Measurements from ENCODE around the gene EIF3B.
"Not testable (repeated sequence)": the region's sequence is repeated elsewhere in the genome, so short reads cannot be mapped to it uniquely, and the experiment has no call there.

EIF3B gene

GRCh38 chr7:2379161-2379560 lies 24.5 kb downstream of the EIF3B start:
- DNase-seq, result no peak

- DNase-seq, result no peak
These were observed 25.3 kb downstream of the EIF3B start for GRCh38 chr7:2379821-2380450.

- no peak for DNase-seq
These were observed 25.8 kb downstream of the EIF3B start for GRCh38 chr7:2380461-2380860.

DNA sequence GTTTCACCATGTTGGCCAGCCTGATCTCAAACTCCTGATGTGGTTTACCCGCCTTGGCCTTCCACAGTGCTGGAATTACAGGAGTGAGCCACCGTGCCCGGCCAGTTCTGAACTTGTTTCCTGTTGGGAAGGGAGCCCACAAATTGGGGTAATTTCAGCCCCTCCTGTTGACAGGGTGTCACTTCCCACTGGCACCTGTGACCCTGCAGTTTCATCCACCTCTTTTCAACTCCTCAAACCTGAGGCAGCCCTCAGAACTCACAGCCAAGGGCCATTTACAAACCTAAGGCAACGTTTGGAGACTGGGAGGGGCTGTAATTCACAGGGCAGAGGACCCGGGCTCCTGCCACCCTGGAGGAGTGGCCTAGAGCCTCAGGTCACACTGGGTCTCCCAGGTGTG lies 26.6 kb downstream of the EIF3B start:
- DNase-seq, result no peak

DNA sequence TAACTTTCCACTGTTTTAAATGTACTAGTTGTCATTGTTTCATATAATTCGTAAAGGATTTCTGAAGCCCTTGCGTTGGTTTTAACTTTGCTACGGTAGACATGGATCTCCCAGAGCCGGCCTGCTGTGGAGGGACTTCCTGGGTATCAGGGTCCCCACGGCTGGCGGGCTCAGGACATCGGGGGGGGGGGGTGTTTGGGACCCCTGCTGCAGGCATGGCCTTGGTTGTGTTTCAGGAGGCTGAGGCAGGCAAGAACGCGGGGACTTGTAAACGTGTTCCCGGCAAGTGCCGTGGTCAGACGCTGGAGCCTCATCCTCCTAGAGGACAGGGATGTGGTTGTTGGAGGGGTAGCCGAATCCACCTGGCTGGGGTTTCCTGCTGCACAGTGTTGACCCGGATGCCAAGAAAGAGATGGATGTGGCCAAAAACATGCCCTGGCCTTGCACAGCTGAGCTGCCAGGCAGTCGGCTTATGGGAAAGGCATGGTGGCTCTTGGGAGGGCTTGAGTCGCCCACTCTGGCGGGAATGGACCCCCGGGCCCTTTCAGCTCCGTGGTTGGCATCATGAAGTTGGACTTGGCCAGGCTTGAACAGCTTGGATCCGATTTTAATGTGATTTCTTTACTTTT lies 27.4 kb downstream of the EIF3B start:
- no peak for DNase-seq

DNA sequence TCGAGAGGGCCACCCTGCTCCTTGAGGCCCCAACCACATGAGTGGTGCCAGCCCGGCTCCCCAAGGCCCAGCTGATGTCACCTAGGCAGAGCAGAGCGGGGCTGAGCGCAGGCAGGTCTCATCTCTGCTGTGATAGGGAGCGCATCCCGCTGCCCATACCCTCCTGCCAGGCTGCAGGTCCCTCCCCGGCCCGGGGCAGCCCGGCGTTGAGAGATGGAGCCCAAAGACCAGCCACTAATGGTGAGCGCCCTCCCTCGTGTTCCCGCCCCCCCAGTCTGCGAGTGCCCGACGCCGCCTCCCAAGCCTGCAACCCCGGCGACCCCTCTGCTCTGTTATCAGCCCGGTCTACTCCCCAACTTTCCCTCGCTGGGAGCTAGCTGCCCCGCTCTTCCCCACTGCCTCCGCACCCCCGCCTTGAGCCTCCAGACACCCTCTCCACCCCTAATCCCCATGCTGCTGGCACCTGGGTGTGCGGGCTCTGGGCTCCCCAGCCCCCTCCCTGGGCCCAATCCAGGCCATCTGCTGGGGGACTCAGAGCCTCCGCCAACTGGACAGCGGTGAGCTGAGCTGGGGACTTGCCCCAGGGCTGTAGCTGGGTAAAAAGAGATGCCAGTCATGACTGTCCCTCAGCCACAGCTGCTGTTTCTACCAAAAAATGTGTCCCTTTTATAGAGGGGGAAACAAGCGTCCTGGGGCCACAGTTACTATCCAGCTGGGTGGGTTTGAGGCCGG lies 29.1 kb downstream of the EIF3B start:
- no peak for DNase-seq

- no peak for DNase-seq
These were observed 30.0 kb downstream of the EIF3B start for GRCh38 chr7:2384354-2385243.

- not testable (repeated sequence) for DNase-seq
These were observed 31.5 kb downstream of the EIF3B start for GRCh38 chr7:2386122-2386521.

DNA sequence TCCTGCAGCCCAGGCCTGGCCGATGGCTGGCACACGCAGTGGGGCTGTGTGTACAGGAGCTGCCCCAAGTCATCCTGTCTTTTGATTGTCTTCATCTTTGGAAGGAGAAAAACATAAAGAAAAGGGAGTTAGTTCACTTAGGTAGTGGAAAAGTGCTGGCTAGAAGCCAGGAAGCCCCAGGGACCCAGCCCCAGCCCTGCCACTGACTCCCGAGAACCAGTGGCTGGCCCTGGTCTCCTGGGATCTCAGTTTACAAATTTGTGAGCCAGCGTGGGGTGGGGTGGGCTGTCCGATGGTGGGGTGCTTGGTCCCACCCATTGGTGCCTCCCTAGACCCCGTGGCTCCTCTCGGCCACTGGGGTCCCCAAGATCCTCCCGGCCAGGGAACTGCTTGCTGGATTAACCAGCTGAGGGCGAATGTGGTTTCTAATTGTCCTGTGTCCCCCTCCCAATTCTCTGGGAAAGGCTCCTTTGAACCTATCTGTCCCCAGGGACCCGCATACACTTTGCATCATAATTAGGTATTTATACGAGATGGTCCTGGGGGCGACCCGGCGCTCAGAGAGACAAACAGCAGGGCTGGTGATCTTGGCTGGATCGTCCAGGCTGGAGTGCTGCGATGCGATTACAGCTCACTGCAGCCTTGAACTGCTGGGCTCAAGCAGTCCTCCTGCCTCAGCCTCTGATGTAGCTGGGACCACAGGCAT lies 32.5 kb downstream of the EIF3B start:
- DNase-seq, result no peak

DNA sequence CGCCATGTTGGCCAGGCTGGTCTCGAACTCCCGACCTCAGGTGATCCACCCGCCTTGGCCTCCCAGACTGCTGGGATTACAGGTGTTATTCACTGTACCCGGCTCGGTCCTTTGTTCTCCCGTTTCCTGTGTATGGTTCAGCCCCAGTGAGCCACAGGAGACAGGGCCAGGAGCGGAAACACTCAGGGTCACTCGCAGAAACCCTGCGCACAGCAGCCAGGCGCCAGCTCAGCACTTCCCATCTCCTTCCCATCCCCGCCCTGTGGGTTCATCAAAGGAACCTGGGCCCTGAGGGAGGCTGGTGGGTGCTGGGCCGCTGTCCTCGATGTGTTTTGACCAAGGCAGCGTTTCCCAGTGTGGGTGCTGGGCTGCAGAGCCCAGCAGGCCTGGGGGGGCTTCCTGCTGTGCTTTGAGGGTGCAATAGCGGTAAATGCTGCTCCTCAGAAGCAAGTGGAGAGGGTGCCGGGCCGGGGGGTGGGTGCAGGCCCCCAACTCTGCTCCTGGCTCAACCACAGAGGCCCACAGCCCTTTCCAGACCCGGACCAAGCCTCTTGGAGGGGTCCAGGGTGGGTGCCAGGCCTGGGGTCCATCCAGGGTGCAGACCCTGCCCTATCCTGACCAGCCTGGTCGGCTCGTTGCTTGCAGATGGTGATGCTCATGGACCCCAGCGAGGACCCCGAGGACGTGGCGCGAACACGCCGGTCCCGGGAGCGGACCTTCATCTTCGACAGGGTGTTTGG lies 33.4 kb downstream of the EIF3B start:
- no peak for DNase-seq

- DNase-seq, result no peak
These were observed 34.0 kb downstream of the EIF3B start for GRCh38 chr7:2388637-2388954.

- DNase-seq, result not testable (repeated sequence)
These were observed 35.6 kb downstream of the EIF3B start for GRCh38 chr7:2390020-2390816.

DNA sequence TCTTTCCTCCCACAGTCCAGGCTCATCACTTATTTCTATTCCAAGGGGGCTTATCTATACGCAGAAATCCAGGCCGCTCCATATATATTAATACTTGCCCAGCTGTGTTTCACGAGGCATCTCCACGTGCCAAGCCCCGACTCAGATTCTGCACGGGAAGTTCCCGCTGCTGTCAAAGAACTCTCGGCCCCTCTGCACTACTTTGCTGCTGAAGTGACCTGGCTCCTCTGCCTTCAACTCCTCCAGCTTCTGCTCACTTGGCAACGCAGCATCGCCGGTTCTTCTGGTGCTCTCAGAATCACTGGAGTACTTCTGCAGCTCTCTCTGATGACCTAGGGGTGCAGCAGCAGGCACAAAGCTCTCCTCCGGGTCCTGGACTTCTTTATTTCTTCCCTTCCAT lies 39.1 kb downstream of the EIF3B start:
- DNase-seq, result no peak

- no peak for DNase-seq
These were observed 40.0 kb downstream of the EIF3B start for GRCh38 chr7:2394566-2395082.

- no peak for DNase-seq
These were observed 43.9 kb downstream of the EIF3B start for GRCh38 chr7:2398506-2398905.

GRCh38 chr7:2399848-2400587 lies 45.4 kb downstream of the EIF3B start:
- DNase-seq, result no peak

GRCh38 chr7:2402687-2403013 lies 48.0 kb downstream of the EIF3B start:
- no peak for DNase-seq

GRCh38 chr7:2403014-2403717 lies 48.5 kb downstream of the EIF3B start, which contains the start of gene CHST12:
CHST12 (plus strand) TSS chr7:2403611; CDS start chr7:2432640, 29,029 bp downstream.
- peak; percentile 91 to 94 for DNase-seq

All from stimulated activated CD4-positive, alpha-beta T cell treated with anti-CD3 and anti-CD28 coated beads, Interleukin-2, amount 100 ng/mL, for 48 hours (primary cell).